K562 (cell line): Measurements from ENCODE around the gene RBMS3. TPM values are rescaled to one million over a fixed set of nuclear protein-coding genes. Genes with fewer than 3 reads are reported as not detected.

ENCODE experiments used
- ATAC-seq: fragments of 200-7000 bp; cut with Tn5 transposase; 3 replicates; pipeline ENCODE4 v1.9.1; 2020; ENCODE audit warnings: moderate library complexity
- BruUV-seq: library from RNA; stranded (reverse); fragments of 400-500 nt; replicated peaks from 2 replicates; lab custom pipeline; 2021; lab: Mats Ljungman, UMichigan
- CTCF ChIA-PET: fragments of 300-600 bp; formaldehyde crosslinking; extraction: SDS; loops from one replicate; lab custom pipeline; 2021; ENCODE audit warnings: low intra/inter-chr PET ratio; lab: Yijun Ruan, JAX
- POLR2A ChIA-PET: fragments of 300-600, 350-650 bp; sonication (Branson Sonifier 250); formaldehyde crosslinking; extraction: SDS; loops from one replicate; lab custom pipeline; 2021; ENCODE audit warnings: antibody characterized with exemption, inconsistent platforms; lab: Yijun Ruan, JAX
- DNase-seq, 4 experiments: peaks; one replicate each; pipeline versions ENCODE4 v3.0.0 to v3.0.0-alpha.2; 2011 to 2018; ENCODE audit warnings: low spot score in 3 of 4, mixed read lengths in 3 of 4; ENCODE audit errors: extremely low read depth in 1 of 4
- FAIRE-seq: peaks from 2 replicates; lab custom pipeline; 2011; peaks lifted over from hg19 to GRCh38; lab: Jason Lieb, UNC
- H2AFZ ChIP-seq: 2 replicates; pipeline ENCODE4 v1.6.0; 2011; ENCODE audit warnings: low read depth, low read length, control low read depth, inconsistent platforms
- H3K27ac ChIP-seq: fragments of 200-600 bp; 3 replicates; pipeline ENCODE4 v1.8.0; 2011; ENCODE audit warnings: low read depth, mild to moderate bottlenecking, control low read depth, inconsistent platforms, low read length, moderate library complexity, mixed read lengths; ENCODE audit errors: extremely low read depth
- H3K27me3 ChIP-seq, 2 experiments: fragments of 300-600 bp in 1 of 2; 2 replicates in 1 of 2; 3 replicates in 1 of 2; pipeline versions ENCODE4 v1.6.0 to v1.8.0; 2011; ENCODE audit warnings: inconsistent platforms in 2 of 2, low read length in 2 of 2, mild to moderate bottlenecking in 1 of 2, mixed read lengths in 1 of 2, moderate library complexity in 1 of 2; ENCODE audit not compliant: control insufficient read depth in 2 of 2, insufficient read depth in 2 of 2
- H3K36me3 ChIP-seq: fragments of 300-600 bp; 3 replicates; pipeline ENCODE4 v1.8.0; 2011; ENCODE audit warnings: mild to moderate bottlenecking, low read length, inconsistent platforms; ENCODE audit not compliant: control insufficient read depth, insufficient read depth
- H3K4me1 ChIP-seq, 2 experiments: fragments of 200-600 bp in 1 of 2; replicated peaks in 1 of 2; 2 replicates in 1 of 2; 3 replicates in 1 of 2; pipeline versions ENCODE4 v1.5.1 to v1.8.0; 2011; ENCODE audit warnings: inconsistent platforms in 2 of 2, low read length in 2 of 2, mild to moderate bottlenecking in 1 of 2, mixed read lengths in 1 of 2, moderate library complexity in 1 of 2; ENCODE audit not compliant: control insufficient read depth in 2 of 2, insufficient read depth in 2 of 2
- H3K4me2 ChIP-seq: 2 replicates; pipeline ENCODE4 v1.6.1; 2011; ENCODE audit warnings: low read length, control low read depth, inconsistent platforms, mixed read lengths; ENCODE audit not compliant: insufficient read depth
- H3K4me3 ChIP-seq: fragments of 200-600 bp; sonication (generic), shearing (Covaris generic); 2 replicates; pipeline ENCODE4 v1.5.1; 2016; ENCODE audit warnings: control low read depth, inconsistent platforms
- H3K79me2 ChIP-seq: fragments of 200-600 bp; 3 replicates; pipeline ENCODE4 v1.8.0; 2011; ENCODE audit warnings: low read length, inconsistent platforms; ENCODE audit not compliant: control insufficient read depth, insufficient read depth
- H3K9ac ChIP-seq, 2 experiments: 2 replicates each; pipeline versions ENCODE4 v1.6.0 to v1.6.1; 2011; ENCODE audit warnings: low read depth in 2 of 2, low read length in 2 of 2, control low read depth in 1 of 2, inconsistent platforms in 1 of 2, mild to moderate bottlenecking in 1 of 2, mixed read lengths in 1 of 2; ENCODE audit not compliant: insufficient read depth in 1 of 2
- H3K9me1 ChIP-seq: one replicate; pipeline ENCODE4 v1.6.0; 2011; ENCODE audit warnings: inconsistent platforms, mild to moderate bottlenecking, low read length, moderate library complexity; ENCODE audit not compliant: control insufficient read depth, insufficient read depth
- H3K9me3 ChIP-seq: replicated peaks from 2 replicates; pipeline ENCODE4 v1.5.1; 2011; ENCODE audit warnings: low read depth, low read length, inconsistent platforms; ENCODE audit not compliant: control insufficient read depth, insufficient read depth
- H4K20me1 ChIP-seq: replicated peaks from 2 replicates; pipeline ENCODE4 v1.6.1; 2011; ENCODE audit warnings: low read length, inconsistent platforms, mixed read lengths; ENCODE audit not compliant: control insufficient read depth, insufficient read depth
- CBX2 ChIP-seq: fragments of 200-600 bp; sonication (generic); IDR thresholded peaks from one replicate; pipeline ENCODE4 v1.6.1; 2012; ENCODE audit warnings: mild to moderate bottlenecking, low read length, inconsistent platforms; ENCODE audit not compliant: insufficient read depth, poor library complexity, severe bottlenecking
- FOXM1 ChIP-seq, 2 experiments: fragments of 450-650 bp in 1 of 2; sonication (generic) in 1 of 2; formaldehyde crosslinking in 1 of 2; IDR thresholded peaks; 2 replicates each; pipeline versions ENCODE4 v1.6.1 to v1.9.0; 2017 to 2022; ENCODE audit warnings: low read depth in 2 of 2, mild to moderate bottlenecking in 2 of 2, missing genetic modification reagents in 1 of 2, moderate library complexity in 1 of 2
- GABPA ChIP-seq: fragments of 200-800 bp; sonication (Bioruptor generic); conservative IDR thresholded peaks from 2 replicates; pipeline ENCODE4 v1.6.1; 2016; ENCODE audit warnings: low read depth, missing genetic modification characterization, missing compliant biosample characterization
- KHSRP ChIP-seq: fragments of 450-650 bp; IDR thresholded peaks from 2 replicates; pipeline ENCODE4 v1.6.1; 2017
- KLF1 ChIP-seq: fragments of 450-650 bp; IDR thresholded peaks from 2 replicates; pipeline ENCODE4 v1.6.1; 2016; ENCODE audit warnings: missing genetic modification characterization, missing compliant biosample characterization
- NCOR1 ChIP-seq: fragments of 450-650 bp; IDR thresholded peaks from 2 replicates; pipeline ENCODE4 v1.6.1; 2016; ENCODE audit warnings: mild to moderate bottlenecking, moderate library complexity
- NFATC3 ChIP-seq: fragments of 450-650 bp; IDR thresholded peaks from 2 replicates; pipeline ENCODE4 v1.6.1; 2017; ENCODE audit warnings: mild to moderate bottlenecking
- NFIX ChIP-seq: fragments of 250-450 bp; sonication (Bioruptor Pico); IDR thresholded peaks from 2 replicates; pipeline ENCODE4 v1.4.0; 2020; ENCODE audit warnings: low read depth, mild to moderate bottlenecking, moderate library complexity
- RBM17 ChIP-seq: fragments of 200-400 bp; formaldehyde crosslinking; IDR thresholded peaks from 2 replicates; pipeline ENCODE4 v1.6.1; 2017; ENCODE audit warnings: low read depth, mild to moderate bottlenecking, low read length, borderline replicate concordance
- RCOR1 ChIP-seq, 2 experiments: IDR thresholded peaks; 2 replicates each; pipeline ENCODE4 v1.6.1; 2012; ENCODE audit warnings: low read depth in 2 of 2, low read length in 2 of 2, borderline replicate concordance in 1 of 2, improper control_type of control experiment in 1 of 2
- SP1 ChIP-seq: sonication (generic); formaldehyde crosslinking; IDR thresholded peaks from 2 replicates; pipeline ENCODE4 v1.8.1; 2022; ENCODE audit warnings: mild to moderate bottlenecking, missing genetic modification reagents
- ZBED1 ChIP-seq: IDR thresholded peaks from 2 replicates; pipeline ENCODE4 v1.6.1; 2014
- ZFP30 ChIP-seq: fragments of 250-450 bp; sonication (Bioruptor Pico); IDR thresholded peaks from 2 replicates; pipeline ENCODE4 v1.8.0; 2022; ENCODE audit warnings: moderate library complexity, mild to moderate bottlenecking, inconsistent platforms, borderline replicate concordance
- ZNF184 ChIP-seq: sonication (generic); formaldehyde crosslinking; IDR thresholded peaks from 2 replicates; pipeline ENCODE4 v1.5.0; 2020; ENCODE audit warnings: missing genetic modification reagents
- WGBS: fragments of 100-300 bp; shearing (Covaris generic); methylation state at CpG from one replicate; pipeline ENCODE4 v1.1.6; 2016; ENCODE audit warnings: low coverage, mixed read lengths; ENCODE audit not compliant: insufficient coverage; ENCODE audit errors: missing lambda C conversion rate; 5-methylcytosine and 5-hydroxymethylcytosine counted together
- in situ Hi-C: fragments of 300-500 bp; cut with MboI; formaldehyde crosslinking; loops from 4 replicates; pipeline ENCODE4 v1.15.0; 2018; ENCODE audit warnings: inconsistent platforms, mixed read lengths
- intact Hi-C: fragments of 100-400 bp; cut with micrococcal nuclease; formaldehyde crosslinking; loops from 2 replicates; pipeline ENCODE4 v1.14.2; 2022
- polyA plus RNA-seq, 8 experiments: library from polyadenylated mRNA; depleted of rRNA in 4 of 8; stranded (reverse) in 5 of 8; unstranded in 3 of 8; fragments of >200 nt; fragmentation: Nextera tagmentation in 2 of 8; fragmentation: Illumina TruSeq in 1 of 8; extraction: Ambion mirVana in 2 of 8; extraction: Trizol in 1 of 8; gene quantifications; 2 replicates each; pipeline versions ENCODE4 v1.2.1 to v1.2.3, GENCODE V29; 2011 to 2014; ENCODE audit warnings: inconsistent platforms in 1 of 8, missing spikeins in 1 of 8
- total RNA-seq, 7 experiments: library from RNA; depleted of rRNA in 6 of 7; stranded (reverse); fragments of >200 nt in 6 of 7; fragmentation: Illumina TruSeq in 2 of 7; extraction: Trizol in 2 of 7; gene quantifications; 2 replicates each; pipeline versions ENCODE4 v1.2.1 to v1.2.3, GENCODE V29; 2011 to 2021; ENCODE audit warnings: low replicate concordance in 1 of 7
- TF ChIP-seq, protein P1 (sequence below), 2 experiments: fragments of 250-450 bp in 1 of 2; fragments of 450-650 bp in 1 of 2; sonication (Bioruptor Pico) in 1 of 2; IDR thresholded peaks; 2 replicates each; pipeline versions ENCODE4 v1.6.1 to v1.8.0; 2016 to 2021; ENCODE audit warnings: mild to moderate bottlenecking in 2 of 2, moderate library complexity in 2 of 2, missing compliant biosample characterization in 1 of 2, missing genetic modification characterization in 1 of 2

Gene RBMS3
- total and polyA plus RNA-seq, 9 of the 15 experiments (the other 6 are each of a cell fraction or from before 2014, with no cell fraction given) = 0.20 TPM; not detected in 8

DNA sequence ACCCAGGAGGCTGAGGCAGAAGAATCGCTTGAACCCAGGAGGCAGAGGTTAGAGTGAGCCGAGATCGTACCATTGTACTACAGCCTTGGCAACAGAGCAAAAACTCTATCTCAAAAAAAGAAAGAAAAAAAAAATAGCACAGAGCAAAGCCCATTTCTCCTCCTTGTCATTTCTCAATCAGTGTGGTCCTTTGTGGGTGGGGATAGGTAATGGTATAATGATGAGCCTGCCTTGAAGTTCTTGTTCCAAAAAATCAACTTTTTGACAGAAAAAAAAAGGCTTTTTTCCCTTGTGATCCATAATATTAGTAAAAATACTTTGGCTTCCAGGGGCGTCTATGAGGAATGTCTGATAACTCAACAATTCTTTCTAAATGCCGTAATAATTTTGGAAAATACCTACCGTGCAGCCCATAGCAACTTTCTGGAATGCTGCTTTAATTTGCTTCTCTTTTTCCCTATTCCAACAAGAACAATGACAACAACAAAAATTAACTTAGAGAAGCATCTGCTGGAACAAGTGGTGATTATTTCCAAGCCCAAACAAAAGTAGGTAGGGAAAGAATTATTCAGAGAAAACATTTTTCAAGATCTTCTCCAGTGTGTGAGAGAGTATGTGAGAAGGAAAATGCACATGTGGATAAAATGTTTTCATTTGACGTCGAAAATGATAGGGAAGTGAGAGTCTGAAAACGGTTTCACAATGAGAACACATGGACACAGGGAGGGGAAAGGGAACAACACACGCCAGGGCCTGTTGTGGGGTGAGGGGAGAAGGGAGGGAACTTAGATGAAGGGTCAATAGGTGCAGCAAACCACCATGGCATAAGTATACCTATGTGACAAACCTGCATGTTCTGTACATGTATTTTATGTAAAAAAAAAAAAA, 337.8 kb downstream of the RBMS3 start (continued):
- no peak for TF ChIP-seq RCOR1 (IDR thresholded peaks at IDR 0.05; ENCODE audit: borderline replicate concordance in 1 of 2, low read depth in 2 of 2, low read length in 2 of 2)
- no peak for TF ChIP-seq ZFP30 (CRISPR knock-in tag)
- TF ChIP-seq SP1 (CRISPR knock-in tag) = no peak
- no peak for TF ChIP-seq RBM17
- no peak for TF ChIP-seq NCOR1
- TF ChIP-seq NFIX = no peak

DNA sequence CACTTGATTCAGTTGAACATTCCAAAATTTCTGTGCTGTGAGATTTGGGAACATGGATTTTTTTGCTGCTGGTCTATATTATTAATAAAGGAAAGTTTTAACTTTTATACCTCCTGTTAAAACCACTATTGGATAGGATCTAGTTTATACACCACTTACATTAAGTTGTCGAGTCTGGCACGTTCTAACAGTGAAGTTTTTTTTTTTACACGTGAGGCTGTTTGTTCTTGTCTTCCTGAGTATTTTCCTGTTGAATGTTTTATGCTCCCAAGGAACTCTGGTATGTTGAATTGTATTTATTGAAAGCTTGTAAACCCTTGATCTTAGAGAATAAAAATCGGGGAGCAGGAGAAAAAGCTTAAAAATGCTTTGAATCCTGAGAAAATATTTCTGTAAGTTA, 338.8 kb downstream of the RBMS3 start:
- H3K79me2 ChIP-seq = no peaks in the 10 kb centered on the region
- in situ Hi-C loops = no loop called here
- no peak overlapping the region for H3K4me3 ChIP-seq
- CTCF ChIA-PET = no interaction called here
- H3K9me3 ChIP-seq = peaks cover 3% of the 10 kb centered on the region; the same call in 1 of the 2 replicates
- 4% methylated on average over 4 of the region's 4 CpGs for WGBS
- no peaks in the 10 kb centered on the region; the same call in 2 of the 3 replicates for H3K36me3 ChIP-seq
- no peak overlapping the region for H3K4me2 ChIP-seq
- BruUV-seq = no TSS peak
- POLR2A ChIA-PET = no interaction called here
- no peaks in the 10 kb centered on the region for H3K27me3 ChIP-seq
- no peak overlapping the region for H2AFZ ChIP-seq
- H4K20me1 ChIP-seq = no peaks in the 10 kb centered on the region
- H3K9me1 ChIP-seq = no peaks in the 10 kb centered on the region
- no peak overlapping the region for H3K27ac ChIP-seq
- ATAC-seq (no peak), FAIRE-seq (no peak), DNase-seq (no peak)
- H3K9ac ChIP-seq = no peak overlapping the region
- H3K4me1 ChIP-seq = no peaks in the 10 kb centered on the region
- intact Hi-C loops = no loop called here
- TF ChIP-seq KHSRP (no peak), FOXM1 (IDR thresholded peaks at IDR 0.05; ENCODE audit: low read depth) (no peak), FOXM1 (CRISPR knock-in tag; IDR thresholded peaks at IDR 0.05; ENCODE audit: low read depth) (no peak), NFATC3 (no peak), KLF1 (tag) (no peak), GABPA (no peak), CBX2 (no peak), ZNF184 (CRISPR knock-in tag) (no peak), ZBED1 (no peak)
- TF ChIP-seq, protein P1, sequence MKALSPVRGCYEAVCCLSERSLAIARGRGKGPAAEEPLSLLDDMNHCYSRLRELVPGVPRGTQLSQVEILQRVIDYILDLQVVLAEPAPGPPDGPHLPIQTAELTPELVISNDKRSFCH (CRISPR knock-in tag; IDR thresholded peaks at IDR 0.05) = no peak
- TF ChIP-seq, protein P1 (tag; IDR thresholded peaks at IDR 0.05) = no peak
